GM23338 (cell line): Measurements from ENCODE around the gene PRR14L. TPM values are rescaled to one million over a fixed set of nuclear protein-coding genes. Genes with fewer than 3 reads are reported as not detected.
A peak's percentile ranks its signal among the peaks of the same experiment; 100 is the strongest.

Source experiments
- ATAC-seq: fragments of 200-7000 bp; cut with Tn5 transposase; 3 replicates; pipeline ENCODE4 v1.9.1; 2020
- DNase-seq: peaks from one replicate; pipeline ENCODE4 v3.0.0-alpha.2; 2015; ENCODE audit warnings: low spot score
- H2AFZ ChIP-seq: fragments of 200-600 bp; sonication (generic); 2 replicates; pipeline ENCODE4 v1.8.0; 2016; ENCODE audit warnings: antibody characterized with exemption, mild to moderate bottlenecking, moderate library complexity
- H3F3A ChIP-seq: fragments of 200-600 bp; sonication (generic); replicated peaks from 2 replicates; pipeline ENCODE4 v1.8.0; 2017; ENCODE audit warnings: antibody characterized with exemption, mixed run types, low read depth
- H3K27ac ChIP-seq: fragments of 200-600 bp; sonication (generic); 2 replicates; pipeline ENCODE4 v1.6.1; 2016; ENCODE audit warnings: low read depth
- H3K27me3 ChIP-seq: fragments of 200-600 bp; sonication (generic); 2 replicates; pipeline ENCODE4 v1.8.0; 2016; ENCODE audit warnings: mild to moderate bottlenecking, mixed run types, moderate library complexity; ENCODE audit not compliant: insufficient read depth
- H3K36me3 ChIP-seq: fragments of 200-600 bp; sonication (generic); 2 replicates; pipeline ENCODE4 v1.8.0; 2016; ENCODE audit warnings: mild to moderate bottlenecking; ENCODE audit not compliant: insufficient read depth
- H3K4me1 ChIP-seq: fragments of 200-600 bp; sonication (generic); 2 replicates; pipeline ENCODE4 v1.8.0; 2016; ENCODE audit warnings: mild to moderate bottlenecking, moderate library complexity; ENCODE audit not compliant: insufficient read depth
- H3K4me2 ChIP-seq: fragments of 200-600 bp; sonication (generic); 2 replicates; pipeline ENCODE4 v1.7.1; 2017; ENCODE audit warnings: mixed run types
- H3K4me3 ChIP-seq: fragments of 200-600 bp; sonication (generic); 2 replicates; pipeline ENCODE4 v1.6.1; 2016; ENCODE audit warnings: mixed run types
- H3K79me2 ChIP-seq: fragments of 200-600 bp; sonication (generic); replicated peaks from 2 replicates; pipeline ENCODE4 v1.8.0; 2017; ENCODE audit warnings: mild to moderate bottlenecking; ENCODE audit not compliant: insufficient read depth
- H3K9me2 ChIP-seq: fragments of 200-600 bp; sonication (generic); 2 replicates; pipeline ENCODE4 v1.8.0; 2017; ENCODE audit not compliant: insufficient read depth
- H4K20me1 ChIP-seq: fragments of 200-600 bp; sonication (generic); replicated peaks from 2 replicates; pipeline ENCODE4 v1.8.0; 2017; ENCODE audit warnings: mild to moderate bottlenecking; ENCODE audit not compliant: insufficient read depth
- H3K27ac Mint-ChIP-seq: 2 replicates; pipeline ENCODE4 v1.8.0; 2020; ENCODE audit warnings: inconsistent platforms, mild to moderate bottlenecking, moderate library complexity, mixed read lengths
- H3K27me3 Mint-ChIP-seq: 3 replicates; pipeline ENCODE4 v1.8.0; 2022; ENCODE audit warnings: low read depth, mild to moderate bottlenecking, moderate library complexity, mixed read lengths, inconsistent platforms; ENCODE audit not compliant: insufficient read depth, poor library complexity
- H3K36me3 Mint-ChIP-seq: 3 replicates; pipeline ENCODE4 v1.8.0; 2021; ENCODE audit warnings: low read depth, mild to moderate bottlenecking, inconsistent platforms, moderate library complexity, mixed read lengths
- H3K4me1 Mint-ChIP-seq: 3 replicates; pipeline ENCODE4 v1.8.0; 2020; ENCODE audit warnings: mild to moderate bottlenecking, inconsistent platforms, mixed read lengths
- H3K4me3 Mint-ChIP-seq: 3 replicates; pipeline ENCODE4 v1.8.0; 2021; ENCODE audit warnings: moderate library complexity, mild to moderate bottlenecking, inconsistent platforms, mixed read lengths
- H3K9me3 Mint-ChIP-seq: 3 replicates; pipeline ENCODE4 v1.8.0; 2020; ENCODE audit warnings: moderate library complexity, mild to moderate bottlenecking, inconsistent platforms, mixed read lengths
- CREB1 ChIP-seq: fragments of 250-450 bp; sonication (Bioruptor Pico); IDR thresholded peaks from 2 replicates; pipeline ENCODE4 v1.5.0; 2020; ENCODE audit warnings: low read depth, mild to moderate bottlenecking, moderate library complexity
- EZH2 ChIP-seq: fragments of 200-600 bp; sonication (generic); IDR thresholded peaks from one replicate; pipeline ENCODE4 v1.8.0; 2017; ENCODE audit warnings: antibody characterized with exemption, mild to moderate bottlenecking, low read depth; ENCODE audit not compliant: unreplicated experiment
- EZH2phosphoT487 ChIP-seq: fragments of 200-600 bp; sonication (generic); IDR thresholded peaks from one replicate; pipeline ENCODE4 v1.8.1; 2018; ENCODE audit warnings: antibody characterized with exemption; ENCODE audit not compliant: unreplicated experiment
- JUNB ChIP-seq: IDR thresholded peaks from one replicate; pipeline ENCODE4 v1.6.1; 2016; ENCODE audit warnings: antibody characterized with exemption; ENCODE audit not compliant: unreplicated experiment
- NANOG ChIP-seq: IDR thresholded peaks from 2 replicates; pipeline ENCODE4 v1.6.1; 2016; ENCODE audit warnings: antibody characterized with exemption, borderline replicate concordance
- POLR2AphosphoS5 ChIP-seq: IDR thresholded peaks from 2 replicates; pipeline ENCODE4 v1.6.1; 2016; ENCODE audit warnings: antibody characterized with exemption, low read depth
- STAT1 ChIP-seq: IDR thresholded peaks from one replicate; pipeline ENCODE4 v1.6.1; 2016; ENCODE audit warnings: antibody characterized with exemption; ENCODE audit not compliant: unreplicated experiment
- ZNF114 ChIP-seq: fragments of 250-450 bp; sonication (Bioruptor Pico); IDR thresholded peaks from 2 replicates; pipeline ENCODE4 v1.5.0; 2020; ENCODE audit warnings: mild to moderate bottlenecking, moderate library complexity
- ZNF331 ChIP-seq: fragments of 250-450 bp; sonication (Bioruptor Pico); IDR thresholded peaks from 2 replicates; pipeline ENCODE4 v1.5.0; 2020; ENCODE audit warnings: low read depth, mild to moderate bottlenecking, moderate library complexity
- polyA plus RNA-seq: library from polyadenylated mRNA; unstranded; fragments of >200 nt; fragmentation: Nextera tagmentation; extraction: Ambion mirVana; gene quantifications from 2 replicates; pipeline ENCODE4 v1.2.1, GENCODE V29; 2016
- total RNA-seq: library from RNA; depleted of rRNA; stranded (reverse); fragments of >200 nt; shearing (Covaris generic); gene quantifications from 2 replicates; pipeline ENCODE4 v1.2.3, GENCODE V29; 2014
- TF ChIP-seq, protein P1 (sequence below): IDR thresholded peaks from 2 replicates; pipeline ENCODE4 v1.6.1; 2016; ENCODE audit warnings: antibody characterized with exemption
- TF ChIP-seq, protein P2 (sequence below): IDR thresholded peaks from one replicate; pipeline ENCODE4 v1.6.1; 2018; ENCODE audit warnings: antibody characterized with exemption; ENCODE audit not compliant: unreplicated experiment
- TF ChIP-seq, protein P3 (sequence below), 2 experiments: fragments of 200-600 bp in 1 of 2; sonication (generic) in 1 of 2; conservative IDR thresholded peaks; 2 replicates each; pipeline versions ENCODE4 v1.5.1 to v1.6.1; 2016 to 2017; ENCODE audit warnings: antibody characterized with exemption in 2 of 2, low read depth in 2 of 2, mild to moderate bottlenecking in 2 of 2, moderate library complexity in 1 of 2
- TF ChIP-seq, protein P4 (sequence below): fragments of 250-450 bp; sonication (Bioruptor Pico); IDR thresholded peaks from 2 replicates; pipeline ENCODE4 v1.5.0; 2020; ENCODE audit warnings: mild to moderate bottlenecking, moderate library complexity

Gene PRR14L
- total and polyA plus RNA-seq, 2 experiments from 2014 or later = 46.3 to 54.0 TPM

DNA sequence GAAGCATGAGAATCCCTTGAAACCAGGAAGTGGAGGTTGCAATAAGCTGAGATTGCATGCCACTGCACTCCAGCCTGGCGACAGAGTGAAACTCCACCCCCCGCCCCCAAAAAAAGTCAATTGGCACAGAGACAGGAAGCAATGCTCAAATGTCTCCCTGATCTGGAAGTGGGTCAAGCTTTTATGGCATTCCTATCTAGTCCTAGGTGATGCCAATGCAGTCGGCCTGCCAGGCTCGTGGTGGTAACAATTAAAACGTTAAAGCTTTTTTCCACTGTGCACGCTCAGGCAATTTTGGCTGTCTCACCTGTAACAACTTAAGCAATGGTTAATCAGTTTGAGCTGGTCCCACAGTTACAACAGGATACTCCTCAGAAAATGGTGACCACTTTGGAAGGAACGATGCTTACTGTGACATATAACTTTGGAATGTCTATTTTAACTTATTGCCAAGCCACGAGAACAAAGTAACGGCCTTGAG is 69.0 kb downstream of the PRR14L start:
- Histone ChIP-seq H3K4me3 (no peak overlapping the region), H2AFZ (no peak overlapping the region), H3K27me3 (no peaks in the 10 kb centered on the region), H3K27ac (0 out of 2 replicates have a peak overlapping the region, but pooled peaks have one; percentile 26), H3K4me2 (no peak overlapping the region), H3K79me2 (no peaks in the 10 kb centered on the region), H3K4me1 (no peaks in the 10 kb centered on the region), H3K36me3 (peaks cover 6% of the 10 kb centered on the region; the same call in 1 of the 2 replicates), H3K9me2 (no peaks in the 10 kb centered on the region), H4K20me1 (no peaks in the 10 kb centered on the region), H3F3A (no peaks in the 10 kb centered on the region)
- TF ChIP-seq ZNF331 (CRISPR knock-in tag) (no peak), STAT1 (no peak), EZH2 (no peak), NANOG (no peak), POLR2AphosphoS5 (no peak), EZH2phosphoT487 (no peak), JUNB (no peak), CREB1 (CRISPR knock-in tag) (no peak), ZNF114 (no peak)
- TF ChIP-seq, protein P1, sequence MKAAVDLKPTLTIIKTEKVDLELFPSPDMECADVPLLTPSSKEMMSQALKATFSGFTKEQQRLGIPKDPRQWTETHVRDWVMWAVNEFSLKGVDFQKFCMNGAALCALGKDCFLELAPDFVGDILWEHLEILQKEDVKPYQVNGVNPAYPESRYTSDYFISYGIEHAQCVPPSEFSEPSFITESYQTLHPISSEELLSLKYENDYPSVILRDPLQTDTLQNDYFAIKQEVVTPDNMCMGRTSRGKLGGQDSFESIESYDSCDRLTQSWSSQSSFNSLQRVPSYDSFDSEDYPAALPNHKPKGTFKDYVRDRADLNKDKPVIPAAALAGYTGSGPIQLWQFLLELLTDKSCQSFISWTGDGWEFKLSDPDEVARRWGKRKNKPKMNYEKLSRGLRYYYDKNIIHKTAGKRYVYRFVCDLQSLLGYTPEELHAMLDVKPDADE = no peak
- TF ChIP-seq, protein P2, sequence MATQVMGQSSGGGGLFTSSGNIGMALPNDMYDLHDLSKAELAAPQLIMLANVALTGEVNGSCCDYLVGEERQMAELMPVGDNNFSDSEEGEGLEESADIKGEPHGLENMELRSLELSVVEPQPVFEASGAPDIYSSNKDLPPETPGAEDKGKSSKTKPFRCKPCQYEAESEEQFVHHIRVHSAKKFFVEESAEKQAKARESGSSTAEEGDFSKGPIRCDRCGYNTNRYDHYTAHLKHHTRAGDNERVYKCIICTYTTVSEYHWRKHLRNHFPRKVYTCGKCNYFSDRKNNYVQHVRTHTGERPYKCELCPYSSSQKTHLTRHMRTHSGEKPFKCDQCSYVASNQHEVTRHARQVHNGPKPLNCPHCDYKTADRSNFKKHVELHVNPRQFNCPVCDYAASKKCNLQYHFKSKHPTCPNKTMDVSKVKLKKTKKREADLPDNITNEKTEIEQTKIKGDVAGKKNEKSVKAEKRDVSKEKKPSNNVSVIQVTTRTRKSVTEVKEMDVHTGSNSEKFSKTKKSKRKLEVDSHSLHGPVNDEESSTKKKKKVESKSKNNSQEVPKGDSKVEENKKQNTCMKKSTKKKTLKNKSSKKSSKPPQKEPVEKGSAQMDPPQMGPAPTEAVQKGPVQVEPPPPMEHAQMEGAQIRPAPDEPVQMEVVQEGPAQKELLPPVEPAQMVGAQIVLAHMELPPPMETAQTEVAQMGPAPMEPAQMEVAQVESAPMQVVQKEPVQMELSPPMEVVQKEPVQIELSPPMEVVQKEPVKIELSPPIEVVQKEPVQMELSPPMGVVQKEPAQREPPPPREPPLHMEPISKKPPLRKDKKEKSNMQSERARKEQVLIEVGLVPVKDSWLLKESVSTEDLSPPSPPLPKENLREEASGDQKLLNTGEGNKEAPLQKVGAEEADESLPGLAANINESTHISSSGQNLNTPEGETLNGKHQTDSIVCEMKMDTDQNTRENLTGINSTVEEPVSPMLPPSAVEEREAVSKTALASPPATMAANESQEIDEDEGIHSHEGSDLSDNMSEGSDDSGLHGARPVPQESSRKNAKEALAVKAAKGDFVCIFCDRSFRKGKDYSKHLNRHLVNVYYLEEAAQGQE = no peak
- TF ChIP-seq, protein P3, sequence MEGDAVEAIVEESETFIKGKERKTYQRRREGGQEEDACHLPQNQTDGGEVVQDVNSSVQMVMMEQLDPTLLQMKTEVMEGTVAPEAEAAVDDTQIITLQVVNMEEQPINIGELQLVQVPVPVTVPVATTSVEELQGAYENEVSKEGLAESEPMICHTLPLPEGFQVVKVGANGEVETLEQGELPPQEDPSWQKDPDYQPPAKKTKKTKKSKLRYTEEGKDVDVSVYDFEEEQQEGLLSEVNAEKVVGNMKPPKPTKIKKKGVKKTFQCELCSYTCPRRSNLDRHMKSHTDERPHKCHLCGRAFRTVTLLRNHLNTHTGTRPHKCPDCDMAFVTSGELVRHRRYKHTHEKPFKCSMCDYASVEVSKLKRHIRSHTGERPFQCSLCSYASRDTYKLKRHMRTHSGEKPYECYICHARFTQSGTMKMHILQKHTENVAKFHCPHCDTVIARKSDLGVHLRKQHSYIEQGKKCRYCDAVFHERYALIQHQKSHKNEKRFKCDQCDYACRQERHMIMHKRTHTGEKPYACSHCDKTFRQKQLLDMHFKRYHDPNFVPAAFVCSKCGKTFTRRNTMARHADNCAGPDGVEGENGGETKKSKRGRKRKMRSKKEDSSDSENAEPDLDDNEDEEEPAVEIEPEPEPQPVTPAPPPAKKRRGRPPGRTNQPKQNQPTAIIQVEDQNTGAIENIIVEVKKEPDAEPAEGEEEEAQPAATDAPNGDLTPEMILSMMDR (conservative IDR thresholded peaks at IDR 0.05; ENCODE audit: low read depth in 2 of 2) = no peak
- TF ChIP-seq, protein P4, sequence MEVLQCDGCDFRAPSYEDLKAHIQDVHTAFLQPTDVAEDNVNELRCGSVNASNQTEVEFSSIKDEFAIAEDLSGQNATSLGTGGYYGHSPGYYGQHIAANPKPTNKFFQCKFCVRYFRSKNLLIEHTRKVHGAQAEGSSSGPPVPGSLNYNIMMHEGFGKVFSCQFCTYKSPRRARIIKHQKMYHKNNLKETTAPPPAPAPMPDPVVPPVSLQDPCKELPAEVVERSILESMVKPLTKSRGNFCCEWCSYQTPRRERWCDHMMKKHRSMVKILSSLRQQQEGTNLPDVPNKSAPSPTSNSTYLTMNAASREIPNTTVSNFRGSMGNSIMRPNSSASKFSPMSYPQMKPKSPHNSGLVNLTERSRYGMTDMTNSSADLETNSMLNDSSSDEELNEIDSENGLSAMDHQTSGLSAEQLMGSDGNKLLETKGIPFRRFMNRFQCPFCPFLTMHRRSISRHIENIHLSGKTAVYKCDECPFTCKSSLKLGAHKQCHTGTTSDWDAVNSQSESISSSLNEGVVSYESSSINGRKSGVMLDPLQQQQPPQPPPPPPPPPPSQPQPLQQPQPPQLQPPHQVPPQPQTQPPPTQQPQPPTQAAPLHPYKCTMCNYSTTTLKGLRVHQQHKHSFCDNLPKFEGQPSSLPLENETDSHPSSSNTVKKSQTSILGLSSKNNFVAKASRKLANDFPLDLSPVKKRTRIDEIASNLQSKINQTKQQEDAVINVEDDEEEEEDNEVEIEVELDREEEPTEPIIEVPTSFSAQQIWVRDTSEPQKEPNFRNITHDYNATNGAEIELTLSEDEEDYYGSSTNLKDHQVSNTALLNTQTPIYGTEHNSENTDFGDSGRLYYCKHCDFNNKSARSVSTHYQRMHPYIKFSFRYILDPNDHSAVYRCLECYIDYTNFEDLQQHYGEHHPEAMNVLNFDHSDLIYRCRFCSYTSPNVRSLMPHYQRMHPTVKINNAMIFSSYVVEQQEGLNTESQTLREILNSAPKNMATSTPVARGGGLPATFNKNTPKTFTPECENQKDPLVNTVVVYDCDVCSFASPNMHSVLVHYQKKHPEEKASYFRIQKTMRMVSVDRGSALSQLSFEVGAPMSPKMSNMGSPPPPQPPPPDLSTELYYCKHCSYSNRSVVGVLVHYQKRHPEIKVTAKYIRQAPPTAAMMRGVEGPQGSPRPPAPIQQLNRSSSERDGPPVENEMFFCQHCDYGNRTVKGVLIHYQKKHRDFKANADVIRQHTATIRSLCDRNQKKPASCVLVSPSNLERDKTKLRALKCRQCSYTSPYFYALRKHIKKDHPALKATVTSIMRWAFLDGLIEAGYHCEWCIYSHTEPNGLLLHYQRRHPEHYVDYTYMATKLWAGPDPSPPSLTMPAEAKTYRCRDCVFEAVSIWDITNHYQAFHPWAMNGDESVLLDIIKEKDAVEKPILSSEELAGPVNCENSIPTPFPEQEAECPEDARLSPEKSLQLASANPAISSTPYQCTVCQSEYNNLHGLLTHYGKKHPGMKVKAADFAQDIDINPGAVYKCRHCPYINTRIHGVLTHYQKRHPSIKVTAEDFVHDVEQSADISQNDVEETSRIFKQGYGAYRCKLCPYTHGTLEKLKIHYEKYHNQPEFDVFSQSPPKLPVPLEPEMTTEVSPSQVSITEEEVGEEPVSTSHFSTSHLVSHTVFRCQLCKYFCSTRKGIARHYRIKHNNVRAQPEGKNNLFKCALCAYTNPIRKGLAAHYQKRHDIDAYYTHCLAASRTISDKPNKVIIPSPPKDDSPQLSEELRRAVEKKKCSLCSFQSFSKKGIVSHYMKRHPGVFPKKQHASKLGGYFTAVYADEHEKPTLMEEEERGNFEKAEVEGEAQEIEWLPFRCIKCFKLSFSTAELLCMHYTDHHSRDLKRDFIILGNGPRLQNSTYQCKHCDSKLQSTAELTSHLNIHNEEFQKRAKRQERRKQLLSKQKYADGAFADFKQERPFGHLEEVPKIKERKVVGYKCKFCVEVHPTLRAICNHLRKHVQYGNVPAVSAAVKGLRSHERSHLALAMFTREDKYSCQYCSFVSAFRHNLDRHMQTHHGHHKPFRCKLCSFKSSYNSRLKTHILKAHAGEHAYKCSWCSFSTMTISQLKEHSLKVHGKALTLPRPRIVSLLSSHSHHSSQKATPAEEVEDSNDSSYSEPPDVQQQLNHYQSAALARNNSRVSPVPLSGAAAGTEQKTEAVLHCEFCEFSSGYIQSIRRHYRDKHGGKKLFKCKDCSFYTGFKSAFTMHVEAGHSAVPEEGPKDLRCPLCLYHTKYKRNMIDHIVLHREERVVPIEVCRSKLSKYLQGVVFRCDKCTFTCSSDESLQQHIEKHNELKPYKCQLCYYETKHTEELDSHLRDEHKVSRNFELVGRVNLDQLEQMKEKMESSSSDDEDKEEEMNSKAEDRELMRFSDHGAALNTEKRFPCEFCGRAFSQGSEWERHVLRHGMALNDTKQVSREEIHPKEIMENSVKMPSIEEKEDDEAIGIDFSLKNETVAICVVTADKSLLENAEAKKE (CRISPR knock-in tag) = no peak
- H3K4me1 Mint-ChIP-seq = no peaks in the 10 kb centered on the region
- ATAC-seq (no peak), DNase-seq (no peak)
- H3K36me3 Mint-ChIP-seq = peaks cover 15% of the 10 kb centered on the region
- peaks cover 10% of the 10 kb centered on the region for H3K27me3 Mint-ChIP-seq
- H3K4me3 Mint-ChIP-seq = no peak overlapping the region
- no peaks in the 10 kb centered on the region; the same call in 2 of the 3 replicates for H3K9me3 Mint-ChIP-seq
- H3K27ac Mint-ChIP-seq = no peak overlapping the region
